Esophagus (tissue), 2 donors: ENCODE measurements around the gene HNRNPL. TPM values are rescaled to one million over a fixed set of nuclear protein-coding genes. Genes with fewer than 3 reads are reported as not detected.
"Not testable (repeated sequence)": the region's sequence is repeated elsewhere in the genome, so short reads cannot be mapped to it uniquely, and the experiment has no call there.

Experiments
- H3K27ac ChIP-seq, 2 donors: one replicate each; pipeline ENCODE4 v1.5.1; 2013; ENCODE audit warnings: low read depth in 2 of 2, mild to moderate bottlenecking in 2 of 2, inconsistent platforms in 1 of 2, low read length in 1 of 2, moderate library complexity in 1 of 2
- H3K27me3 ChIP-seq, 2 donors: one replicate each; pipeline ENCODE4 v1.6.1; 2013; ENCODE audit warnings: low read length in 2 of 2, control low read depth in 1 of 2, mild to moderate bottlenecking in 1 of 2; ENCODE audit not compliant: insufficient read depth in 2 of 2, control insufficient read depth in 1 of 2
- H3K36me3 ChIP-seq, 2 donors: one replicate each; pipeline ENCODE4 v1.6.1; 2013; ENCODE audit warnings: low read length in 1 of 2; ENCODE audit not compliant: control insufficient read depth in 2 of 2, insufficient read depth in 2 of 2
- H3K4me1 ChIP-seq, 2 donors: one replicate each; pipeline ENCODE4 v1.6.1; 2013; ENCODE audit warnings: low read length in 1 of 2; ENCODE audit not compliant: control insufficient read depth in 2 of 2, insufficient read depth in 2 of 2
- H3K4me3 ChIP-seq, 2 donors: one replicate each; pipeline ENCODE4 v1.5.1; 2013; ENCODE audit warnings: low read length in 2 of 2, mild to moderate bottlenecking in 2 of 2, low read depth in 1 of 2, moderate library complexity in 1 of 2
- H3K9me3 ChIP-seq, 2 donors: one replicate each; pipeline ENCODE4 v1.6.1; 2013; ENCODE audit warnings: mild to moderate bottlenecking in 2 of 2, low read depth in 1 of 2, low read length in 1 of 2, moderate library complexity in 1 of 2; ENCODE audit not compliant: control insufficient read depth in 2 of 2, insufficient read depth in 1 of 2
- WGBS, 2 donors: extraction: QIAGEN DNeasy Blood & Tissue Kit; methylation state at CpG; one replicate each; pipeline ENCODE4 v1.1.7; 2013; 5-methylcytosine and 5-hydroxymethylcytosine counted together
- polyA plus RNA-seq, 2 donors: library from polyadenylated mRNA; stranded (reverse); fragments of 200-250 nt; gene quantifications; one replicate each; pipeline ENCODE4 v1.2.3, GENCODE V29; 2013
- donor health status: healthy with polysubstance abuse.
- donor health status: Bipolar disorder and iron deficiency.

The HNRNPL gene
- polyA plus RNA-seq, 2 donors: 134 to 150 TPM

GRCh38 chr19:38817081-38817480 is 32.7 kb downstream of the HNRNPL start:
- no peaks in the 10 kb centered on the region for H3K9me3 ChIP-seq
- H3K4me3 ChIP-seq: no peak overlapping the region
- peaks cover 7 to 35% of the 10 kb centered on the region in 2 donors for H3K36me3 ChIP-seq
- no peak overlapping the region for H3K27ac ChIP-seq
- WGBS, 2 donors: 92 to 95% methylated on average over 15 of the region's 15 CpGs
- H3K27me3 ChIP-seq: no peaks in the 10 kb centered on the region
- H3K4me1 ChIP-seq: no peaks in the 10 kb centered on the region

DNA sequence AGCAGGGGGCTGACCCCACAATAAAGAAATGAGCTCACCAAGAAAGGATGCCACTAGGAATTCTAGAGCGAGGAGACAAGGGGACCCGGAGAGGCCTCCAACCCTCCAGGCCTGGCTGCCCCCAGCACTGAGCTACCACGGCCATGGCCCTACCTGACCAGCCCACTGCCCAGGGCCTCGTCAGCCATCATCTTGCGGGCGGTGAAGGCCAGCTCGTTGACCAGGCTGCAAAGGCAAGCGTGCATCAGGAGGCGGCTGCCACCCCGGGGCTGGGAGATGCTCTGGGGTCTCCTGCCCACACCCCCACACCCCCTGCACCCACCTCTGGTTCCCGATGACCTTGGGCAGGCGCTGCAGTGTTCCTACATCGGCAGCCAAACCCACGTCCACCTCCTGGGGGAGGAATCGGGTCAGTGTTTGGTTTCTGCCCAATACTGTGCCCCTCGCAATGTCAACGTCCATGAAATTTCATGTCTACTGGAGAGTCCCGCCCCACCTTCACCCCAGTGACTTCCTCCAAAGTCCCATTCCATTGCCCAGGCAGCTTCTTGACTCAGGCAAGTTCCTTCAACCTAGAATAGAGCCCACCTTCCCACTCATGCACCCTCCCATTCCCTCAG is 33.5 kb downstream of the HNRNPL start:
- Histone ChIP-seq H3K36me3 (peaks cover 7 to 30% of the 10 kb centered on the region in 2 donors), H3K4me3 (no peak overlapping the region), H3K27me3 (no peaks in the 10 kb centered on the region), H3K9me3 (no peaks in the 10 kb centered on the region), H3K4me1 (no peaks in the 10 kb centered on the region), H3K27ac (no peak overlapping the region)
- WGBS, 2 donors: 96% methylated on average over 17 to 18 of the region's 18 CpGs

- H3K27me3 ChIP-seq: no peaks in the 10 kb centered on the region
- H3K9me3 ChIP-seq: no peaks in the 10 kb centered on the region
- H3K4me1 ChIP-seq: no peaks in the 10 kb centered on the region
- no peak overlapping the region for H3K4me3 ChIP-seq
- no peak overlapping the region for H3K27ac ChIP-seq
- WGBS, 2 donors: 80 to 90% methylated on average over 33 to 34 of the region's 34 CpGs
- H3K36me3 ChIP-seq: peaks cover 7 to 28% of the 10 kb centered on the region in 2 donors
Observed at GRCh38 chr19:38815059-38816001, 34.5 kb downstream of the HNRNPL start.

DNA sequence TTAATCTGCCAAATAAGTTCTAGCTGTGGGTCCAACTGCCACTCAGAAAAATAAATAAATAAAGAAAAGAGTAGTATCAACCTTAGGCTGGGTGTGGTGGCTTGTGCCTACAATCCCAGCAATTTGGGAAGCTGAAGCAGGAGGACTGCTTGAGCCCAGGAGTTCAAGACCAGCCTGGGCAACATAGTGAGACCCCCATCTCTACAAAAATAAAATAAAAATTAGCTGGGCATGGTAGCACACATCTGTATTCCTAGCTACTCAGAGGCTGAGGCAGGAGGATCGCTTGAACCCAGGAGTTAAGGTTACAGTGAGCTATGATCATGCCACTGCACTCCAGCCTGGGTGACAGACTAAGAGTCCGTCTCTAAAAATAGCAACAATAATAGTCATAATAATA is 35.9 kb downstream of the HNRNPL start:
- H3K27me3 ChIP-seq, H3K9me3 ChIP-seq, H3K4me1 ChIP-seq, H3K27ac ChIP-seq, H3K4me3 ChIP-seq: not testable (repeated sequence)
- peaks cover 7 to 28% of the 10 kb centered on the region in 2 donors for H3K36me3 ChIP-seq
- 75 to 84% methylated on average over 2 of the region's 2 CpGs for WGBS, 2 donors

DNA sequence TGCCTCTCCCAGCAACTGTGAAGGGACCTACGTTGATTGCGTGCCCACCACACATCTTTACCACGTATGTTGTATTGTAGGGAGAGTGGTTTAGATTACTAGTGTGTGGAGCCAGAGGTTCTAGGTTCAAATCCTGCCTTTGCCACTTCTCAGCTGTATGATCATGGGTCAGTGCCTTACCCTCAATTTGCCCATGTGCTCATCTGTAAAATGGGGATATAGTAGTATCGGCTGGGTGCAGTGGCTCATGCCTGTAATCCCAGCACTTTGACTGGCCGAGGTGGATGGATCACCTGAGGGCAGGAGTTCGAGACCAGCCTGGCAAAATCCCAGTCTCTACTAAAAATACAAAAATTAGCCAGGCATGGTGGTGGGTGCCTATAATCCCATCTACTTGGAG is 36.5 kb downstream of the HNRNPL start:
- Histone ChIP-seq H3K9me3 (no peaks in the 10 kb centered on the region), H3K36me3 (peaks cover 7 to 25% of the 10 kb centered on the region in 2 donors), H3K27ac (no peak overlapping the region), H3K4me1 (no peaks in the 10 kb centered on the region), H3K27me3 (no peaks in the 10 kb centered on the region), H3K4me3 (no peak overlapping the region)
- WGBS, 2 donors: 81 to 90% methylated on average over 6 of the region's 6 CpGs

GRCh38 chr19:38812841-38813320 is 36.9 kb downstream of the HNRNPL start, which contains the start of gene LGALS4:
TSS of gene LGALS4 (minus strand) at chr19:38812945. CDS start at chr19:38812886, 59 bp downstream.
- peaks cover 7 to 21% of the 10 kb centered on the region in 2 donors for H3K36me3 ChIP-seq
- H3K27me3 ChIP-seq: no peaks in the 10 kb centered on the region
- H3K4me1 ChIP-seq: no peaks in the 10 kb centered on the region
- H3K9me3 ChIP-seq: no peaks in the 10 kb centered on the region
- H3K27ac ChIP-seq: no peak within 1 kb of the TSS
- no peak within 1 kb of the TSS for H3K4me3 ChIP-seq
- 76 to 84% methylated on average over 15 of the region's 15 CpGs for WGBS, 2 donors

- no peaks in the 10 kb centered on the region for H3K27me3 ChIP-seq
- H3K4me3 ChIP-seq: no peak overlapping the region
- H3K36me3 ChIP-seq: peaks cover 7 to 17% of the 10 kb centered on the region in 2 donors
- WGBS, 2 donors: 74 to 82% methylated on average over 18 of the region's 18 CpGs
- H3K27ac ChIP-seq: no peak overlapping the region
- no peaks in the 10 kb centered on the region for H3K4me1 ChIP-seq
- no peaks in the 10 kb centered on the region for H3K9me3 ChIP-seq
Observed at GRCh38 chr19:38812009-38812840, 37.6 kb downstream of the HNRNPL start.

- H3K9me3 ChIP-seq: no peaks in the 10 kb centered on the region
- no peaks in the 10 kb centered on the region for H3K36me3 ChIP-seq
- H3K27ac ChIP-seq: no peak overlapping the region
- H3K4me1 ChIP-seq: peaks cover 2 to 6% of the 10 kb centered on the region in 2 donors
- 90 to 94% methylated on average over 8 of the region's 8 CpGs for WGBS, 2 donors
- no peak overlapping the region for H3K4me3 ChIP-seq
- no peaks in the 10 kb centered on the region for H3K27me3 ChIP-seq
Observed at GRCh38 chr19:38809592-38810252, 40.1 kb downstream of the HNRNPL start.

GRCh38 chr19:38808741-38809140 is 41.0 kb downstream of the HNRNPL start:
- H3K27ac ChIP-seq: no peak overlapping the region

More at GRCh38 chr19:38808741-38809140, 41.0 kb downstream of the HNRNPL start:
- Histone ChIP-seq H3K4me3 (no peak overlapping the region), H3K36me3 (no peaks in the 10 kb centered on the region), H3K4me1 (peaks cover 2 to 6% of the 10 kb centered on the region in 2 donors), H3K9me3 (no peaks in the 10 kb centered on the region), H3K27me3 (no peaks in the 10 kb centered on the region)
- WGBS, 2 donors: 92 to 97% methylated on average over 16 to 17 of the region's 17 CpGs
